Mesenchymal stem cell (in vitro differentiated cells and primary cell): ENCODE results near the gene NPLOC4.

Experiments
- DNase-seq: peaks from one replicate; pipeline ENCODE4 v3.0.0-alpha.2; 2013
- H2AFZ ChIP-seq: one replicate; pipeline ENCODE4 v1.6.1; 2013; ENCODE audit warnings: low read depth, mild to moderate bottlenecking, control low read depth, inconsistent platforms, low read length, moderate library complexity
- H2AK5ac ChIP-seq: 2 replicates; pipeline ENCODE4 v1.6.1; 2013; ENCODE audit warnings: low read length, moderate library complexity, mild to moderate bottlenecking, inconsistent platforms; ENCODE audit not compliant: severe bottlenecking
- H2BK120ac ChIP-seq: one replicate; pipeline ENCODE4 v1.6.1; 2013; ENCODE audit warnings: low read depth, mild to moderate bottlenecking, inconsistent platforms, low read length, moderate library complexity
- H2BK12ac ChIP-seq, 2 experiments: one replicate each; pipeline ENCODE4 v1.6.1; 2013; ENCODE audit warnings: inconsistent platforms in 2 of 2, low read length in 2 of 2, mild to moderate bottlenecking in 2 of 2, moderate library complexity in 2 of 2, control low read depth in 1 of 2
- H2BK15ac ChIP-seq: one replicate; pipeline ENCODE4 v1.6.1; 2013; ENCODE audit warnings: mild to moderate bottlenecking, low read depth, inconsistent platforms; ENCODE audit not compliant: poor library complexity, severe bottlenecking
- H2BK5ac ChIP-seq: 2 replicates; pipeline ENCODE4 v1.6.1; 2013; ENCODE audit warnings: low read depth, mild to moderate bottlenecking, low read length, control low read depth, inconsistent platforms; ENCODE audit not compliant: poor library complexity, severe bottlenecking
- H3K14ac ChIP-seq, 2 experiments: one replicate each; pipeline ENCODE4 v1.6.1; 2013; ENCODE audit warnings: inconsistent platforms in 2 of 2, low read length in 2 of 2, control low read depth in 1 of 2, mild to moderate bottlenecking in 1 of 2, moderate library complexity in 1 of 2
- H3K18ac ChIP-seq, 2 experiments: one replicate each; pipeline ENCODE4 v1.6.1; 2013; ENCODE audit warnings: inconsistent platforms in 2 of 2, low read length in 2 of 2, control low read depth in 1 of 2, low read depth in 1 of 2, mild to moderate bottlenecking in 1 of 2
- H3K23ac ChIP-seq, 2 experiments: one replicate each; pipeline ENCODE4 v1.6.1; 2013; ENCODE audit warnings: inconsistent platforms in 2 of 2, low read length in 2 of 2, mild to moderate bottlenecking in 2 of 2, moderate library complexity in 2 of 2, control low read depth in 1 of 2
- H3K27ac ChIP-seq: 2 replicates; pipeline ENCODE4 v1.5.1; 2013; ENCODE audit warnings: mild to moderate bottlenecking, moderate library complexity, low read length, control low read depth, inconsistent platforms; ENCODE audit not compliant: poor library complexity, severe bottlenecking
- H3K27me3 ChIP-seq, 2 experiments: 2 replicates each; pipeline versions ENCODE4 v1.6.1 to v1.7.0; 2013; ENCODE audit warnings: low read length in 2 of 2, mild to moderate bottlenecking in 2 of 2, moderate library complexity in 2 of 2, control low read depth in 1 of 2, inconsistent platforms in 1 of 2; ENCODE audit not compliant: control insufficient read depth in 1 of 2, insufficient read depth in 1 of 2
- H3K36me3 ChIP-seq, 2 experiments: 2 replicates each; pipeline versions ENCODE4 v1.6.1 to v1.7.0; 2013; ENCODE audit warnings: low read length in 2 of 2, control low read depth in 1 of 2, inconsistent platforms in 1 of 2, low read depth in 1 of 2, mild to moderate bottlenecking in 1 of 2; ENCODE audit not compliant: insufficient read depth in 2 of 2, control insufficient read depth in 1 of 2
- H3K4ac ChIP-seq, 2 experiments: one replicate each; pipeline ENCODE4 v1.6.1; 2013; ENCODE audit warnings: inconsistent platforms in 2 of 2, low read length in 2 of 2, mild to moderate bottlenecking in 2 of 2, moderate library complexity in 2 of 2, control low read depth in 1 of 2, low read depth in 1 of 2
- H3K4me1 ChIP-seq: 2 replicates; pipeline ENCODE4 v1.6.1; 2013; ENCODE audit warnings: low read depth, low read length, control low read depth; ENCODE audit not compliant: control insufficient read depth, insufficient read depth
- H3K4me2 ChIP-seq: 2 replicates; pipeline ENCODE4 v1.6.1; 2013; ENCODE audit warnings: low read length, mild to moderate bottlenecking, inconsistent platforms; ENCODE audit not compliant: poor library complexity, severe bottlenecking
- H3K4me3 ChIP-seq, 2 experiments: 2 replicates each; pipeline versions ENCODE4 v1.5.1 to v1.7.0; 2013; ENCODE audit warnings: low read length in 2 of 2, mild to moderate bottlenecking in 2 of 2, control low read depth in 1 of 2, low read depth in 1 of 2; ENCODE audit not compliant: insufficient read depth in 1 of 2
- H3K79me1 ChIP-seq: replicated peaks from 2 replicates; pipeline ENCODE4 v1.6.1; 2013; ENCODE audit warnings: mild to moderate bottlenecking, control low read depth, low read length, inconsistent platforms; ENCODE audit not compliant: poor library complexity, severe bottlenecking
- H3K9ac ChIP-seq: 2 replicates; pipeline ENCODE4 v1.7.0; 2013; ENCODE audit warnings: mild to moderate bottlenecking, low read length, moderate library complexity
- H3K9me3 ChIP-seq: 2 replicates; pipeline ENCODE4 v1.7.0; 2013; ENCODE audit warnings: mild to moderate bottlenecking, low read length; ENCODE audit not compliant: control insufficient read depth
- H4K8ac ChIP-seq: one replicate; pipeline ENCODE4 v1.6.1; 2013; ENCODE audit warnings: inconsistent platforms, mild to moderate bottlenecking, low read length, moderate library complexity
- H4K91ac ChIP-seq: one replicate; pipeline ENCODE4 v1.6.1; 2013; ENCODE audit warnings: mild to moderate bottlenecking, low read length, inconsistent platforms
- WGBS: methylation state at CpG from one replicate; pipeline ENCODE4 v1.1.7; 2013; ENCODE audit warnings: mixed read lengths; 5-methylcytosine and 5-hydroxymethylcytosine counted together

NPLOC4 gene

DNA sequence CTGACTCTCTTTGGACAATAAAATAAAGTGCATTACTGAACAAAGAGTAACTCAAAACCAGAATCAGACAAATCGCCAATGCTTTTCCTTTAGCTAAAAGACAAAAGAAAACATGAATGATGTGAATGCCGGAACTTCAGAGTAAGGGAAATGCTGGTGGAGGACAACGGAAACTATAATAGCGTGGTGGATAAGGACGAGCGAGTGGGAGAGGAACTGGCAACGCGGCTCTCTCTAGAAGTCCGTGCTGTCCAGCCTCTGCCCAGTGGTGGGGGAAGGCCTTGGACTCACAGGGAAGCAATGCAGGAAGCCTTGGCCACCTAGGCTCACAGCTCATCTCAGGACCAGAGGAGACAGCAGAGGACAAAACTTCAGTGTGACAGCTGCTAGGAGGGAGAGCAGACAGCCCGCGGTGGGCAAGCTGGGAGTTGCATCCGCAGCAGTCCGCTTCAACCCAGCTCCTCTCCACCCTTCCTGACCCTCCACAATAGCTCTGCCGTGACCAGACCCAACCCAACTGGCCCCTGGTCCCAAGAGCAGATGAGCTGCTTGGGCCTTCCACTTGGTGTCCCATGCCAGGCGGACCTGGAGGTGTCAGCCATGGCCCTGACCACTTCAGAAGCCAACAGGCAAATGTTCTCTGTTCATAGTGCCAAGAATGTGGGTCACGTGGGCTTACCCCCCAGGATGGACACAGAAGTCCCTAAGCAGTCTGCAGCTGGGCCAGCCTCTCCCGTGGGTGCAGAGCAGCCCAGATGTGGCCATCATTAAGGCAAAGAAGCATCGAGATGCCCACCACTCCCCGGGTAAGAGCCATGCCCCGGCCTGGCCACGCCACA lies 79.4 kb downstream of the NPLOC4 start:
- 96% methylated on average over 21 of the region's 21 CpGs for WGBS

DNA sequence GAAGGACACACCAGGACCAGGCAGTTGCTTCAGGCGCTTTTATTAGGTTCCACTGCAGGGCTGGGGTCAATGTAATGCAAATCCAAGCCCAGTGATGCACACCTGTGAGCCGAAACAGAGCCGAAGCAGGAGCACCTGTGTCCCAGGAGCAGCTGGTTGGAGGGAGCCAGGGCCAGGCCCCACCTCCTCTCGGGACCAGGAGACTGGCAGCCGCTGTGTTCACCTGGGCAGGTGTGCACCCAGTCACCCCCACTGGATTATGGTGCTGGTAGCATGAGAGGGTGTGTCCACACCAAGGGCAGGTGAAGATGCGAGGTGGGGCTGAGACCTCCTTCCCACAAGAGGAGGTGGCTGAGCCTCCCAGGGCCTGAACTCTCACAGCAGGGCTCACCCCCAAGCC lies 80.0 kb downstream of the NPLOC4 start:
- peaks cover 19% of the 10 kb centered on the region for H3K79me1 ChIP-seq
- no peak overlapping the region for H3K4me2 ChIP-seq
- no peak overlapping the region for H4K91ac ChIP-seq
- H2BK120ac ChIP-seq, result no peak overlapping the region
- no peak overlapping the region for H2BK12ac ChIP-seq
- H3K4ac ChIP-seq, result peak overlapping the region in 1 of 2 experiments; percentile 17
- peak overlapping the region; percentile 62 for H2BK15ac ChIP-seq
- no peak overlapping the region for H3K4me3 ChIP-seq
- no peaks in the 10 kb centered on the region for H3K9me3 ChIP-seq
- H3K18ac ChIP-seq, result no peak overlapping the region
- H2BK5ac ChIP-seq, result no peak overlapping the region
- H3K27me3 ChIP-seq, result no peaks in the 10 kb centered on the region
- H4K8ac ChIP-seq, result no peak overlapping the region
- no peak overlapping the region for H3K9ac ChIP-seq
- H3K23ac ChIP-seq, result no peak overlapping the region
- peaks cover 39% of the 10 kb centered on the region for H3K4me1 ChIP-seq
- no peak overlapping the region for H2AK5ac ChIP-seq
- no peak overlapping the region for H2AFZ ChIP-seq
- no peak overlapping the region for H3K27ac ChIP-seq
- no peak for DNase-seq
- H3K14ac ChIP-seq, result peak overlapping the region in 1 of 2 experiments; percentile 79
- H3K36me3 ChIP-seq, result peaks cover 53 to 54% of the 10 kb centered on the region in 2 experiments
- WGBS, result 92% methylated on average over 6 of the region's 6 CpGs

More for the DNA sequence above, 79.4 kb downstream of the NPLOC4 start:
- H3K18ac ChIP-seq, result no peak overlapping the region
- H3K27ac ChIP-seq, result no peak overlapping the region
- no peaks in the 10 kb centered on the region for H3K27me3 ChIP-seq
- H3K4me2 ChIP-seq, result no peak overlapping the region
- H3K9ac ChIP-seq, result no peak overlapping the region
- peaks cover 39% of the 10 kb centered on the region for H3K4me1 ChIP-seq
- no peak overlapping the region for H3K14ac ChIP-seq
- H3K4ac ChIP-seq, result no peak overlapping the region
- peaks cover 19% of the 10 kb centered on the region for H3K79me1 ChIP-seq
- peak overlapping the region; percentile 12 for H2AK5ac ChIP-seq
- no peak for DNase-seq
- H2BK5ac ChIP-seq, result no peak overlapping the region
- H2BK15ac ChIP-seq, result no peak overlapping the region
- no peak overlapping the region for H2BK12ac ChIP-seq
- no peak overlapping the region for H3K4me3 ChIP-seq
- H3K36me3 ChIP-seq, result peaks cover 56 to 57% of the 10 kb centered on the region in 2 experiments
- no peaks in the 10 kb centered on the region for H3K9me3 ChIP-seq
- no peak overlapping the region for H4K8ac ChIP-seq
- H4K91ac ChIP-seq, result no peak overlapping the region
- no peak overlapping the region for H2BK120ac ChIP-seq
- no peak overlapping the region for H2AFZ ChIP-seq
- peak overlapping the region in 1 of 2 experiments; percentile 34 for H3K23ac ChIP-seq

DNA sequence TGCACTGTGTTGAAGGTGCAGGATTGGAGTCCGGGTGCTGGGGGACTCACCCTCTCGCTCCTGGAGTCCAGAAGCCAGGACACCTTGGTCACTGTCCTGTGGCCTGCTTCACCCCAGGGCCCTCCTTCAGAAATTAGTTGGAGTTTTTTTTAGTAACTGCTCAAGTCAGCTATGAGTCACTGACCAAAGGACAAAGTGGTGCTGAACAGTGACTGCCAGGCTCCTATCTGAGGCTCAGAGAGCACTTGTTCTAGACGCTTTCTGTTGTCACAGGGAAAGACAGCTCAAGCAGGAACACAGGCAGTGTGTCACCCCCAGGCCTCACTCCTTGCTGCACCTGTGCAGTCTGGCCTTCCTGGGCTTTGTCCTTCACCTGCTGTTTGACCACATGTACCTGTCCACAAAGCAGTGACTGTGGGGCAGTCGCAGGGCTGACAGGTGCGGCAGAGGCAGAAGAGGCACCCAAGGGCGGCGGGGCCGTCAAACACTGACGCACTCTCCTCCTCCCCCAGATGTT lies 80.7 kb downstream of the NPLOC4 start:
- peak overlapping the region; percentile 15 for H3K27ac ChIP-seq
- H3K9ac ChIP-seq, result peak overlapping the region; percentile 21
- H4K8ac ChIP-seq, result no peak overlapping the region
- H3K23ac ChIP-seq, result peak overlapping the region in 1 of 2 experiments; percentile 57
- no peak overlapping the region for H2BK120ac ChIP-seq
- H3K18ac ChIP-seq, result peak overlapping the region in 1 of 2 experiments; percentile 18
- peaks cover 19% of the 10 kb centered on the region for H3K79me1 ChIP-seq
- no peaks in the 10 kb centered on the region for H3K9me3 ChIP-seq
- WGBS, result 76% methylated on average over 9 of the region's 9 CpGs
- H3K4ac ChIP-seq, result no peak overlapping the region
- peak overlapping the region in 1 of 2 experiments; percentile 10 for H2BK12ac ChIP-seq
- peaks cover 49% of the 10 kb centered on the region in 2 experiments for H3K36me3 ChIP-seq
- H2BK5ac ChIP-seq, result no peak overlapping the region
- H2BK15ac ChIP-seq, result no peak overlapping the region
- H3K14ac ChIP-seq, result peak overlapping the region in 1 of 2 experiments; percentile 46
- no peaks in the 10 kb centered on the region for H3K27me3 ChIP-seq
- no peak overlapping the region for H3K4me2 ChIP-seq
- peak overlapping the region; percentile 55 for H2AK5ac ChIP-seq
- H2AFZ ChIP-seq, result no peak overlapping the region
- peaks cover 42% of the 10 kb centered on the region for H3K4me1 ChIP-seq
- no peak overlapping the region for H4K91ac ChIP-seq
- no peak overlapping the region for H3K4me3 ChIP-seq
- peak; percentile 72 for DNase-seq

DNA sequence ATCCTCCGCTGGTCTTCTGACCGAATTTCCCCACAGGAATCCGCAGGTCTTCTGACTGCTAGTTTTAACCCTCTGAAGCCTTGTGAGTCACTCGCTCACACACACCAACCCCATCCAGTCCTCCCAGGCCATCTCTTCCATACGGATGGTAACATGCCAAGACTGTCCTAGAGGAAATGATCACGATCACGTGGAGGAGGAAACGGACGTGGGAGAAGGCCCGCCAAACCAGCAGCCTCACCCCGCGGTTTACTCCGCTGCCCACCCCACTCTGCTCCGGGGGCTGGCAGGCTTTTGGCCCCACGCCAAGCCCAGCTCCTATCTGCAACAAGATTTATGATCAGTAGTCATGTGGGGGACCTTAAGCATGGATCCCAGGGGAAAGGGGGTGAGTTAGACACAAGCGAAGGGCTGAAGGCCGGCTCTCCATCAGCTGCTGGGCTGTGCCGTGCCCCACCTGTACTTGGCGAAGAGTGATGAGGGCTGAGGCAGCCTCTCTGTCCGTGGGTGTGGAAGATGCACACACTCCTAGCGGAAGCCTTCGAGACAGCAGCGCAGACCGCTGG lies 83.2 kb downstream of the NPLOC4 start:
- peaks cover 44 to 52% of the 10 kb centered on the region in 2 experiments for H3K36me3 ChIP-seq
- peak overlapping the region; percentile 29 for H4K91ac ChIP-seq
- no peaks in the 10 kb centered on the region for H3K27me3 ChIP-seq
- H3K9me3 ChIP-seq, result no peaks in the 10 kb centered on the region
- H3K4me1 ChIP-seq, result peaks cover 55% of the 10 kb centered on the region
- H2BK15ac ChIP-seq, result no peak overlapping the region
- no peak overlapping the region for H3K23ac ChIP-seq
- peak overlapping the region; percentile 72 for H3K27ac ChIP-seq
- H2AFZ ChIP-seq, result no peak overlapping the region
- peak overlapping the region; percentile 25 to 91 for H3K18ac ChIP-seq
- H4K8ac ChIP-seq, result peak overlapping the region; percentile 30
- peak overlapping the region in 1 of 2 experiments; percentile 3 for H3K4ac ChIP-seq
- H3K9ac ChIP-seq, result peak overlapping the region; percentile 88
- peak overlapping the region; percentile 69 for H3K4me2 ChIP-seq
- H3K14ac ChIP-seq, result no peak overlapping the region
- peaks cover 27% of the 10 kb centered on the region for H3K79me1 ChIP-seq
- H2AK5ac ChIP-seq, result peak overlapping the region; percentile 11
- H2BK120ac ChIP-seq, result peak overlapping the region; percentile 7
- 42% methylated on average over 24 of the region's 24 CpGs for WGBS
- peak overlapping the region in 1 of 2 experiments; percentile 92 for H3K4me3 ChIP-seq
- H2BK5ac ChIP-seq, result no peak overlapping the region
- H2BK12ac ChIP-seq, result peak overlapping the region in 1 of 2 experiments; percentile 75
- DNase-seq, result peak; percentile 97
